ENCODE results near the gene TPM2. TPM values are rescaled to one million over a fixed set of nuclear protein-coding genes. Genes with fewer than 3 reads are reported as not detected.
A peak's percentile ranks its signal among the peaks of the same experiment; 100 is the strongest.

Gene TPM2
- total and polyA plus RNA-seq, 8 donors = 145 to 261 (median 192) TPM

GRCh38 chr9:35636135-35636876, 53.4 kb downstream of the TPM2 start:
- H3K4me3 ChIP-seq = no peak overlapping the region
- peak; percentile 74 for ATAC-seq
- DNase-seq = no peak
- H3K36me3 ChIP-seq = no peaks in the 10 kb centered on the region
- no peaks in the 10 kb centered on the region for H3K27me3 ChIP-seq
- TF ChIP-seq CTCF (IDR thresholded peaks at IDR 0.05) = no peak
- peak overlapping the region; percentile 51 to 52 for H3K27ac ChIP-seq
- no peaks in the 10 kb centered on the region for H3K9me3 ChIP-seq
- intact Hi-C loops (cut with DNase I) = no loop called here
- peaks cover 0 to 31% of the 10 kb centered on the region in 2 donors for H3K4me1 ChIP-seq

- TF ChIP-seq CTCF (IDR thresholded peaks at IDR 0.05) = no peak
- intact Hi-C loops (cut with DNase I) = no loop called here
- H3K27me3 ChIP-seq = no peaks in the 10 kb centered on the region
- peaks cover 0 to 29% of the 10 kb centered on the region in 2 donors for H3K4me1 ChIP-seq
- H3K9me3 ChIP-seq = no peaks in the 10 kb centered on the region
- H3K4me3 ChIP-seq = no peak overlapping the region
- peak overlapping the region; percentile 14 to 52 for H3K27ac ChIP-seq
- ATAC-seq (peak; percentile 79), DNase-seq (no peak)
- no peaks in the 10 kb centered on the region for H3K36me3 ChIP-seq
Observed at GRCh38 chr9:35635730-35636129, 54.0 kb downstream of the TPM2 start.

Small RNAs within 50 kb of the gene (microRNA-seq; reads per million reads assigned to microRNA genes)
- gene MIR6852 = 0.50 to 0.55 reads per million in 2 donors
- 0 to 0.34 reads per million in 2 donors for gene MIR6853

Other genes with a start within 250 kb of the TPM2 start
- gene RUSC2, start 199.8 kb downstream of the TPM2 start, total RNA-seq = 10 to 100 TPM; 28.2 to 32.2 TPM
- gene RUSC2, start 199.8 kb downstream of the TPM2 start, polyA plus RNA-seq (ENCODE audit: insufficient read length in 6 of 6) = 10 to 100 TPM; 14.9 to 19.9 (median 16.1) TPM
- gene TESK1, start 84.7 kb downstream of the TPM2 start, total RNA-seq = 10 to 100 TPM; 40.6 to 44.6 TPM
- 10 to 100 TPM; 30.8 to 44.2 (median 39.8) TPM for gene TESK1, start 84.7 kb downstream of the TPM2 start, polyA plus RNA-seq (ENCODE audit: insufficient read length in 6 of 6)
- gene CD72, start 71.5 kb downstream of the TPM2 start, total RNA-seq = 1 to 10 TPM; 3.4 to 4.0 TPM
- gene CD72, start 71.5 kb downstream of the TPM2 start, polyA plus RNA-seq (ENCODE audit: insufficient read length in 6 of 6) = 1 to 10 TPM; 3.2 to 4.3 (median 3.7) TPM
- gene SIT1, start 39.0 kb downstream of the TPM2 start, total RNA-seq = 1 to 10 TPM in 1 of 2 donors, under 1 TPM in 1; 0.99 to 2.4 TPM
- under 1 TPM; 0.27 to 0.65 (median 0.45) TPM for gene SIT1, start 39.0 kb downstream of the TPM2 start, polyA plus RNA-seq (ENCODE audit: insufficient read length in 6 of 6)
- over 10,000 TPM; 27,227 to 27,465 TPM for gene RMRP, start 31.9 kb downstream of the TPM2 start, total RNA-seq
- not detected for gene RMRP, start 31.9 kb downstream of the TPM2 start, polyA plus RNA-seq (ENCODE audit: insufficient read length in 6 of 6)
- gene CCDC107, start 31.6 kb downstream of the TPM2 start, total RNA-seq = 10 to 100 TPM; 24.7 to 25.6 TPM
- gene CCDC107, start 31.6 kb downstream of the TPM2 start, polyA plus RNA-seq (ENCODE audit: insufficient read length in 6 of 6) = 10 to 100 TPM in 5 of 6 donors, 1 to 10 TPM in 1; 9.2 to 18.2 (median 11.3) TPM
- gene ARHGEF39, start 24.7 kb downstream of the TPM2 start, total RNA-seq = 1 to 10 TPM; 1.5 to 3.1 TPM
- gene ARHGEF39, start 24.7 kb downstream of the TPM2 start, polyA plus RNA-seq (ENCODE audit: insufficient read length in 6 of 6) = 10 to 100 TPM in 4 of 6 donors, 1 to 10 TPM in 2; 7.6 to 17.7 (median 11.2) TPM
- under 1 TPM in 1 of 2 donors, not detected in 1; 0.26 TPM for gene CA9, start 16.0 kb downstream of the TPM2 start, total RNA-seq
- 1 to 10 TPM in 4 of 6 donors, under 1 TPM in 2; 0.86 to 1.8 (median 1.3) TPM for gene CA9, start 16.0 kb downstream of the TPM2 start, polyA plus RNA-seq (ENCODE audit: insufficient read length in 6 of 6)
- 100 to 1,000 TPM; 314 to 471 TPM for gene TLN1, start 42.3 kb upstream of the TPM2 start, total RNA-seq
- 100 to 1,000 TPM; 152 to 206 (median 174) TPM for gene TLN1, start 42.3 kb upstream of the TPM2 start, polyA plus RNA-seq (ENCODE audit: insufficient read length in 6 of 6)
- gene CREB3, start 42.7 kb upstream of the TPM2 start, total RNA-seq = 10 to 100 TPM; 39.3 to 42.4 TPM
- 10 to 100 TPM; 31.2 to 42.3 (median 38.7) TPM for gene CREB3, start 42.7 kb upstream of the TPM2 start, polyA plus RNA-seq (ENCODE audit: insufficient read length in 6 of 6)
- gene GBA2, start 59.3 kb upstream of the TPM2 start, total RNA-seq = 10 to 100 TPM; 63.3 to 71.4 TPM
- 100 to 1,000 TPM in 1 of 6 donors, 10 to 100 TPM in 5; 85.7 to 113 (median 95.2) TPM for gene GBA2, start 59.3 kb upstream of the TPM2 start, polyA plus RNA-seq (ENCODE audit: insufficient read length in 6 of 6)
- 10 to 100 TPM; 26.9 to 30.3 TPM for gene RGP1, start 59.4 kb upstream of the TPM2 start, total RNA-seq
- gene RGP1, start 59.4 kb upstream of the TPM2 start, polyA plus RNA-seq (ENCODE audit: insufficient read length in 6 of 6) = 10 to 100 TPM; 23.0 to 32.1 (median 29.5) TPM
- gene MSMP, start 64.4 kb upstream of the TPM2 start, total RNA-seq = 1 to 10 TPM in 1 of 2 donors, not detected in 1; 1.1 TPM
- gene MSMP, start 64.4 kb upstream of the TPM2 start, polyA plus RNA-seq (ENCODE audit: insufficient read length in 6 of 6) = 1 to 10 TPM in 1 of 6 donors, not detected in 5; 1.2 TPM
- 10 to 100 TPM; 17.6 to 21.9 TPM for gene NPR2, start 101.7 kb upstream of the TPM2 start, total RNA-seq
- gene NPR2, start 101.7 kb upstream of the TPM2 start, polyA plus RNA-seq (ENCODE audit: insufficient read length in 6 of 6) = 10 to 100 TPM; 40.9 to 58.6 (median 47.9) TPM
- 1 to 10 TPM; 1.8 to 6.2 TPM for gene SPAG8, start 122.3 kb upstream of the TPM2 start, total RNA-seq
- gene SPAG8, start 122.3 kb upstream of the TPM2 start, polyA plus RNA-seq (ENCODE audit: insufficient read length in 6 of 6) = 10 to 100 TPM in 3 of 6 donors, 1 to 10 TPM in 3; 6.1 to 13.8 (median 9.3) TPM
- gene HINT2, start 125.1 kb upstream of the TPM2 start, total RNA-seq = 10 to 100 TPM; 29.3 to 45.3 TPM
- gene HINT2, start 125.1 kb upstream of the TPM2 start, polyA plus RNA-seq (ENCODE audit: insufficient read length in 6 of 6) = 10 to 100 TPM; 26.3 to 43.8 (median 32.9) TPM
- gene FAM221B, start 138.8 kb upstream of the TPM2 start, total RNA-seq = not detected
- under 1 TPM; 0.24 to 0.90 (median 0.39) TPM for gene FAM221B, start 138.8 kb upstream of the TPM2 start, polyA plus RNA-seq (ENCODE audit: insufficient read length in 6 of 6)
- gene TMEM8B, start 139.3 kb upstream of the TPM2 start, total RNA-seq = 10 to 100 TPM in 1 of 2 donors, 1 to 10 TPM in 1; 6.4 to 12.7 TPM
- gene TMEM8B, start 139.3 kb upstream of the TPM2 start, polyA plus RNA-seq (ENCODE audit: insufficient read length in 6 of 6) = 10 to 100 TPM; 25.3 to 30.7 (median 27.2) TPM
- not detected for gene OR13J1, start 180.5 kb upstream of the TPM2 start, total RNA-seq
- under 1 TPM in 1 of 6 donors, not detected in 5; 0.10 TPM for gene OR13J1, start 180.5 kb upstream of the TPM2 start, polyA plus RNA-seq (ENCODE audit: insufficient read length in 6 of 6)
- 1 to 10 TPM; 3.1 TPM for gene HRCT1, start 216.3 kb upstream of the TPM2 start, total RNA-seq
- under 1 TPM in 5 of 6 donors, not detected in 1; 0.29 to 0.80 (median 0.55) TPM for gene HRCT1, start 216.3 kb upstream of the TPM2 start, polyA plus RNA-seq (ENCODE audit: insufficient read length in 6 of 6)
- 1 to 10 TPM; 5.4 to 6.8 TPM for gene SPAAR, start 219.6 kb upstream of the TPM2 start, total RNA-seq
- gene SPAAR, start 219.6 kb upstream of the TPM2 start, polyA plus RNA-seq (ENCODE audit: insufficient read length in 6 of 6) = 1 to 10 TPM; 2.9 to 4.2 (median 3.4) TPM

All from left lung (tissue), 10 donors.